Progenitor cell of endocrine pancreas (in vitro differentiated cells): ENCODE results near the gene DEAF1. TPM values are rescaled to one million over a fixed set of nuclear protein-coding genes. Genes with fewer than 3 reads are reported as not detected.

Source experiments
- DNase-seq: peaks from one replicate; pipeline ENCODE4 v3.0.0; 2021; ENCODE audit warnings: low spot score; ENCODE audit not compliant: unreplicated experiment
- H3K27ac Mint-ChIP-seq: 2 replicates; pipeline ENCODE4 v1.8.0; 2021; ENCODE audit warnings: mild to moderate bottlenecking, moderate library complexity, mixed read lengths
- H3K27me3 Mint-ChIP-seq: 2 replicates; pipeline ENCODE4 v1.8.0; 2021; ENCODE audit warnings: mixed read lengths
- H3K36me3 Mint-ChIP-seq: 2 replicates; pipeline ENCODE4 v1.8.0; 2022; ENCODE audit warnings: mixed read lengths; ENCODE audit not compliant: insufficient read depth
- H3K4me1 Mint-ChIP-seq: 2 replicates; pipeline ENCODE4 v1.8.0; 2021; ENCODE audit warnings: low read depth, mixed read lengths
- H3K4me3 Mint-ChIP-seq: 2 replicates; pipeline ENCODE4 v1.8.0; 2021; ENCODE audit warnings: low read depth, mild to moderate bottlenecking, moderate library complexity, mixed read lengths
- H3K9me3 Mint-ChIP-seq: 2 replicates; pipeline ENCODE4 v1.8.0; 2021; ENCODE audit warnings: low read depth, mixed read lengths
- total RNA-seq: library from RNA; stranded (reverse); gene quantifications from 2 replicates; pipeline ENCODE4 v1.2.1, GENCODE V29; 2021
- TF ChIP-seq, protein P1 (sequence below): fragments of 200-600 bp; sonication (generic); IDR thresholded peaks from one replicate; pipeline ENCODE4 v1.5.0; 2021; ENCODE audit warnings: antibody characterized with exemption, mild to moderate bottlenecking; ENCODE audit not compliant: unreplicated experiment

Gene DEAF1
- total RNA-seq, 1 donor from 2014 or later = 49.2 TPM

DNA sequence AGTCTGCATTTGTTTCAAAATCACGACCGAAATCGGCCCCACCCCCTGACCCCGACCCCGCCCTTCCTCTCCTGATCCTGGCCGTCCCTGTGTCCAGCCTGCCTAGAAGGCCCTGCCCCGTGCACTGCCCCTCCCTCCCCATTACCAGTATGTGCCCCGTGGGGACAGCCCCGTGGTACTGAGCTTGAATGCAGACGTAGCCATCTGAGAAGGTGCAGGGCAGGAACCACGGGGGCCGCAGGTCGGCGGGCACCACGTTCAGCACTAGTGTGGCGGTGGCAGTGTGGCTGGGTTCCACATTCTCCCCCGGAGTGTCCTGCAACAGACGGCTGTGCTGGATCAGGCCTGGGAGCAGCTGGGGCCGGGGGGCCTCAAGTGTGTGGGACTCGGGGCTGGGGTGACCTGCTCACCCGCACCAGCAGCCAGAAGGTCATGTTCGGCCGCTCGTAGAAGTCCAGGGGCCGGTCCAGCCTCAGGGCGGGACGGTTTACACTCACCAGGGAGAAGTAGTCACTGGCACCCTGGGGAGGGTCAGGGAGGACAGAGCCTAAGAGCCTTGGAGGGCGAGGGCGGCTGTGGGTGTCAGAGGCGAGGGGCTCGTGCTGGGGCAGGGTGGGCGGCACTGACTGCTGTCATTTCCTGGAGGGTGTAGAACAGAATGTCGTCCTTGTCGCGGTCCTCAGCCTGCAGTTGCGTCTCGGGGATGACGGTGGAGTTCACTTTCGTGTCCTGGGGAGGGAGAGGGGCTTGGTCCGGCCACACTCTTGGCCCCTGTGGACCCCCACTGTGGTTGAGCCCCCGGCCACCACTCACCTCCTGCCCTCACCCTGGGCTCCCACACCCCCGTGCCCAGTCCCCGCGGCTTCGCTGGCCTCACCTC lies 73.8 kb downstream of the DEAF1 start:
- Mint-ChIP-seq H3K4me3 (no peak overlapping the region), H3K4me1 (no peaks in the 10 kb centered on the region), H3K27ac (no peak overlapping the region), H3K27me3 (no peaks in the 10 kb centered on the region), H3K36me3 (no peaks in the 10 kb centered on the region), H3K9me3 (no peaks in the 10 kb centered on the region)
- TF ChIP-seq, protein P1, sequence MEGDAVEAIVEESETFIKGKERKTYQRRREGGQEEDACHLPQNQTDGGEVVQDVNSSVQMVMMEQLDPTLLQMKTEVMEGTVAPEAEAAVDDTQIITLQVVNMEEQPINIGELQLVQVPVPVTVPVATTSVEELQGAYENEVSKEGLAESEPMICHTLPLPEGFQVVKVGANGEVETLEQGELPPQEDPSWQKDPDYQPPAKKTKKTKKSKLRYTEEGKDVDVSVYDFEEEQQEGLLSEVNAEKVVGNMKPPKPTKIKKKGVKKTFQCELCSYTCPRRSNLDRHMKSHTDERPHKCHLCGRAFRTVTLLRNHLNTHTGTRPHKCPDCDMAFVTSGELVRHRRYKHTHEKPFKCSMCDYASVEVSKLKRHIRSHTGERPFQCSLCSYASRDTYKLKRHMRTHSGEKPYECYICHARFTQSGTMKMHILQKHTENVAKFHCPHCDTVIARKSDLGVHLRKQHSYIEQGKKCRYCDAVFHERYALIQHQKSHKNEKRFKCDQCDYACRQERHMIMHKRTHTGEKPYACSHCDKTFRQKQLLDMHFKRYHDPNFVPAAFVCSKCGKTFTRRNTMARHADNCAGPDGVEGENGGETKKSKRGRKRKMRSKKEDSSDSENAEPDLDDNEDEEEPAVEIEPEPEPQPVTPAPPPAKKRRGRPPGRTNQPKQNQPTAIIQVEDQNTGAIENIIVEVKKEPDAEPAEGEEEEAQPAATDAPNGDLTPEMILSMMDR = no peak
- no peak for DNase-seq

- no peaks in the 10 kb centered on the region for H3K36me3 Mint-ChIP-seq
- no peaks in the 10 kb centered on the region for H3K27me3 Mint-ChIP-seq
- H3K4me3 Mint-ChIP-seq = no peak overlapping the region
- TF ChIP-seq, protein P1 = no peak
- H3K27ac Mint-ChIP-seq = no peak overlapping the region
- no peak for DNase-seq
- H3K9me3 Mint-ChIP-seq = no peaks in the 10 kb centered on the region
- peaks cover 2% of the 10 kb centered on the region for H3K4me1 Mint-ChIP-seq
Measured at GRCh38 chr11:620201-620600, 74.8 kb downstream of the DEAF1 start.

- Mint-ChIP-seq H3K36me3 (no peaks in the 10 kb centered on the region), H3K27ac (no peak overlapping the region), H3K9me3 (no peaks in the 10 kb centered on the region), H3K4me1 (peaks cover 2% of the 10 kb centered on the region), H3K27me3 (no peaks in the 10 kb centered on the region), H3K4me3 (no peak overlapping the region)
- TF ChIP-seq, protein P1 = no peak
- no peak for DNase-seq
Measured at GRCh38 chr11:619628-620050, 75.4 kb downstream of the DEAF1 start.

DNA sequence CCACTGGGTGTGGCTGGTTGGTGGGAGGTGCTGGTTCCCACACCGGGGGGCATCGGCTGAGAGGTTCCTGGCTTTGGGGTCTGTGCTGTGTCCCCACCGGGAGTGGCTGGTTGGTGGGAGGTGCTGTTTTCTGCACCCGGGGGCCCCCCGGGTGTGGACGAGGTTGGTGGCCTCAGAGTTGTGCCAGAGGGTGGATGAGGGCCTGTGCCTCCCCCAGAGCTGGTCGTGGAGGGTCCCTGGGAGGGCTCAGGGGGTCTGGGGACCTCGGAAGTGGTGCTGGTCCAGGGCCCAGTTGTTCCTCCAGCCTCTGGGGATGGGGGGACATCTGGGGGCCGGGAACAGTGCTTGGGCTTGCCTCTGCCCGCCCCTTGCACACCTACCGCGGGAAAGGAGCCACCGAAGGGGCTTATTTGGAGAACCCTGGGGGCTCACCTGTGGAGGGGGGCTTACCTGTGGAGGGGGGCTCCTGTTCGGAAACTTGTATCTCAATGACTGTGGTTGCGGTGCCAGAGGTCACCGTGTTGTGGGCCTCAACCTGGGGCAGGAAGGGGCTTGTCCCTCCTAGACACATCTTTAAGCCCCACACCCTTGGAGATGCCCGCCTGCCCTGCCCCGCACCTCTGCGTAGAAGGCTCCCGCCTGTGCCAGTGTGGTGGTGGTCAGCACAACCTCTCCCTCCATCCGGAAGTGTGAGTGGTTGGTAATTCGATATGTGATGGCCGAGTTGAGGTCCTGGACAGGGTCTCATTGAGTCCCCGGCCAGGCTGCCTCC lies 76.0 kb downstream of the DEAF1 start:
- Mint-ChIP-seq H3K4me3 (no peak overlapping the region), H3K27ac (peak overlapping the region; percentile 33), H3K27me3 (no peaks in the 10 kb centered on the region), H3K9me3 (no peaks in the 10 kb centered on the region), H3K4me1 (peaks cover 2% of the 10 kb centered on the region), H3K36me3 (no peaks in the 10 kb centered on the region)
- TF ChIP-seq, protein P1 = no peak
- no peak for DNase-seq

GRCh38 chr11:617912-618682 lies 76.9 kb downstream of the DEAF1 start:
- Mint-ChIP-seq H3K4me3 (no peak overlapping the region), H3K4me1 (peaks cover 2% of the 10 kb centered on the region), H3K27ac (peak overlapping the region; percentile 33), H3K27me3 (no peaks in the 10 kb centered on the region), H3K9me3 (no peaks in the 10 kb centered on the region), H3K36me3 (no peaks in the 10 kb centered on the region)
- no peak for DNase-seq
- TF ChIP-seq, protein P1 = no peak
